ENCODE measurements around the gene POLK.
"Not testable (repeated sequence)": the region's sequence is repeated elsewhere in the genome, so short reads cannot be mapped to it uniquely, and the experiment has no call there.

GRCh38 chr5:75610859-75611310 is 99.2 kb downstream of the POLK start:
- TF ChIP-seq POLR2A (IDR thresholded peaks at IDR 0.05; ENCODE audit: low read depth, low read length); POLR2AphosphoS5 (IDR thresholded peaks at IDR 0.05; ENCODE audit: insufficient read depth, low read depth, low read length); CTCF (IDR thresholded peaks at IDR 0.05; ENCODE audit: extremely low read depth in 1 of 2, insufficient read depth in 1 of 2, low read depth in 1 of 2, low read length in 2 of 2); FOS (IDR thresholded peaks at IDR 0.05; ENCODE audit: borderline replicate concordance, insufficient read depth, low read length); EZH2 (IDR thresholded peaks at IDR 0.05; ENCODE audit: borderline replicate concordance, low read depth, low read length, severe bottlenecking); GATA2 (IDR thresholded peaks at IDR 0.05; ENCODE audit: insufficient read depth, insufficient read length, low read depth, low read length); JUN (IDR thresholded peaks at IDR 0.05; ENCODE audit: borderline replicate concordance, insufficient read depth, insufficient read length, low read depth); MYC (IDR thresholded peaks at IDR 0.05; ENCODE audit: low read depth, low read length); MAX (IDR thresholded peaks at IDR 0.05; ENCODE audit: insufficient read depth, insufficient read length): not testable (repeated sequence)

Measured in endothelial cell of umbilical vein (primary cell).